Motor neuron (in vitro differentiated cells): ENCODE data around the gene TEX101. TPM values are rescaled to one million over a fixed set of nuclear protein-coding genes. Genes with fewer than 3 reads are reported as not detected.
"Not testable (repeated sequence)": the region's sequence is repeated elsewhere in the genome, so short reads cannot be mapped to it uniquely, and the experiment has no call there.

Source experiments
- ATAC-seq, 8 experiments: fragments of 200-7000 bp; cut with Tn5 transposase; replicated peaks in 6 of 8; 2 replicates each; pipeline ENCODE4 v1.8.0; 2021; ENCODE audit warnings: mild to moderate bottlenecking in 8 of 8, moderate library complexity in 8 of 8
- H3K27ac ChIP-seq, 2 donors: fragments of 250-450 bp; sonication (Bioruptor Pico); 2 replicates each; pipeline ENCODE4 v1.9.0; 2021; ENCODE audit warnings: antibody characterized with exemption in 2 of 2, mild to moderate bottlenecking in 2 of 2, moderate library complexity in 1 of 2
- H3K4me1 ChIP-seq, 2 donors: fragments of 250-450 bp; sonication (Bioruptor Pico); replicated peaks in 1 of 2; 2 replicates each; pipeline ENCODE4 v1.6.1; 2021; ENCODE audit warnings: antibody characterized with exemption in 2 of 2, mild to moderate bottlenecking in 2 of 2, moderate library complexity in 1 of 2
- H3K4me3 ChIP-seq, 5 donors: fragments of 250-450 bp; sonication (Bioruptor Pico); 2 replicates each; pipeline ENCODE4 v1.9.0; 2021; ENCODE audit warnings: antibody characterized with exemption in 5 of 5, mild to moderate bottlenecking in 5 of 5, moderate library complexity in 4 of 5
- WGBS, 10 experiments: fragments of 450-650 bp; shearing (Covaris generic); methylation state at CpG; one replicate each; pipeline ENCODE4 v1.0.0; 2022; 5-methylcytosine and 5-hydroxymethylcytosine counted together
- in situ Hi-C, 9 experiments: fragments of 400-800 bp; cut with MboI; loops; one replicate each; pipeline ENCODE4 v1.15.0; 2021; ENCODE audit warnings: low sequenced_read_pairs in 9 of 9, low pct_unique_long_range_greater_than_20kb in 2 of 9; ENCODE audit not compliant: unreplicated experiment in 9 of 9
- total RNA-seq, 8 experiments: library from RNA; unstranded; fragments of 300-600 nt; gene quantifications; 2 replicates each; pipeline versions ENCODE4 v1.2.3 to v1.2.4, GENCODE V29; 2022

The TEX101 gene
- total RNA-seq, 8 experiments from 2014 or later, result not detected

DNA sequence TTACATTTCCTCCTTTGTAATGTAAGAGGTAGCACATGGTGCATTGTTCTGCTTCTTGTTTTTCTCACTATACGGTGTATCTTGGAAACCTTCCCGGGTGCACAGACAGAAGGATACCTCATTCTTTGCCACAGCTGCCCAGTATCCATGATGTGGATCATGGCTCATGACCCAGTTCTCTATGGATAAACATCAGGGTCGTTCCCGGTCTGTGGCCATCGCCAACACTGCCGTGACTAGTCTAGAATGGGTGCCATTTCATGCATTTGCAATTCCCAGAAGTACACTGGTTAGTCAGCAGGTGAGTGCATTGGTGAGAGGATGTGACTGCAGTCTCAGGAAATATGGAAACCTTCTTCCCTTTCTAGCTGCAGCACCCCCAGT lies 23.1 kb upstream of the TEX101 start:
- H3K4me1 ChIP-seq, in situ Hi-C loops, ATAC-seq, H3K27ac ChIP-seq, H3K4me3 ChIP-seq: not testable (repeated sequence)
- WGBS, 10 experiments, result 7 to 80% (median 60%) methylated on average over 1 to 2 of the region's 6 CpGs; no CpG with 5 or more reads in 5 of the 10 experiments

DNA sequence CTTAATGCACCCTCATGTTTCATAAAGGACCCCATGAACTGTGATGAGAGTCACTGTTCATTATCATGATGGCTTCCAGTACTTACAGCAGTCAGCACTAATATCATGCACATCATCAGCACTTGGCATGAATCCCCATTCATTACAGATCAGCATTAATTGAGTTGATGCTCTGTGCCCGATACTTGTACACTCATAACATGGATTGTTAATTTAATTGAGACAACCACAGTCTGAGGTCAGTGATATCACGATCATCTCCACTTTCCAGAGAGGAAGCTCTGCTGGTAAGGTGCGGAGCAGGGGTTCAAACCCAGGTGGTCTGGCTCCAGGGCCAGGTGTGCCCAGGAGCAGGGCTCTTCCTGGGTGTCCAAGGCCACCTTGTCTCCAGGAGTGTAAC lies 21.2 kb upstream of the TEX101 start:
- no CpG with 5 or more reads among the region's 3 CpGs for WGBS, 10 experiments

GRCh38 chr19:43395561-43395960 lies 19.1 kb upstream of the TEX101 start:
- 67 to 80% (median 80%) methylated on average over 1 of the region's 6 CpGs; no CpG with 5 or more reads in 7 of the 10 experiments for WGBS, 10 experiments
- Histone ChIP-seq H3K4me3 (no peak overlapping the region), H3K4me1 (peaks cover 0 to 3% of the 10 kb centered on the region in 2 donors), H3K27ac (no peak overlapping the region)
- no peak for ATAC-seq
- in situ Hi-C loops, result no loop called here

More for the DNA sequence above, 21.2 kb upstream of the TEX101 start:
- H3K4me1 ChIP-seq, in situ Hi-C loops, H3K27ac ChIP-seq, H3K4me3 ChIP-seq, ATAC-seq: not testable (repeated sequence)

- ATAC-seq, result no peak
- H3K4me3 ChIP-seq, result no peak overlapping the region
- WGBS, 10 experiments, result 10 to 92% (median 85%) methylated on average over 2 to 11 of the region's 24 CpGs; no CpG with 5 or more reads in 4 of the 10 experiments
Measured at GRCh38 chr19:43406297-43406696, 8.4 kb upstream of the TEX101 start.

GRCh38 chr19:43407416-43408005 lies 7.2 kb upstream of the TEX101 start:
- ATAC-seq, result no peak
- Histone ChIP-seq H3K27ac (no peak overlapping the region), H3K4me3 (no peak overlapping the region), H3K4me1 (no peaks in the 10 kb centered on the region)
- in situ Hi-C loops, result loop anchor here in 1 of 9 experiments (25.0 kb wide), 1 partner anchor 170 kb away; no protein-coding TSS in a partner anchor
- 33 to 87% (median 73%) methylated on average over 1 to 17 of the region's 22 CpGs; no CpG with 5 or more reads in 3 of the 10 experiments for WGBS, 10 experiments

More at GRCh38 chr19:43406297-43406696, 8.4 kb upstream of the TEX101 start:
- in situ Hi-C loops, result loop anchor here in 1 of 9 experiments (25.0 kb wide), 1 partner anchor 169 kb away; no protein-coding TSS in a partner anchor
- Histone ChIP-seq H3K4me1 (no peaks in the 10 kb centered on the region), H3K27ac (no peak overlapping the region)

- Histone ChIP-seq H3K4me1 (no peaks in the 10 kb centered on the region), H3K4me3 (no peak overlapping the region), H3K27ac (no peak overlapping the region)
- WGBS, 10 experiments, result no CpG with 5 or more reads among the region's 34 CpGs
- in situ Hi-C loops, result loop anchor here in 1 of 9 experiments (25.0 kb wide), 1 partner anchor 171 kb away; no protein-coding TSS in a partner anchor
- no peak for ATAC-seq
Measured at GRCh38 chr19:43408043-43408442, 6.6 kb upstream of the TEX101 start.

DNA sequence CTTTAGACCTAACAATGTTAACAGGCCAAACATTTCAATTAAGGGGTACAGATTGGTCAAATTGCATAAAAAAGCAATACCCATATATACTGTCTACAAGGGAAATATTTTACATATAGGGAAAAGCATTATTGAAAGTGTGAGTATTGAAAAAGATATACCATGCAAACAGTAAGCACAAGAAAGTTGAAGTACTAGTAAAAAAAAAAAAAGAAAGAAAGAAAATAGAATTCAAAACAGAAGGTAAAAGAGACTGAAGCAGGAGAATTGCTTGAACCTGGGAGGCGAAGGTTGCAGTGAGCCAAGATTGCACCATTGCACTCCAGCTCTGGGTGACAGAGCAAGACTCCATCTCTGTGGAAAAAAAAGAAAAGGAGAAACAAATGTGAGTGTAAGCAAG lies 5.3 kb upstream of the TEX101 start:
- in situ Hi-C loops, result loop anchor here in 1 of 9 experiments (25.0 kb wide), 1 partner anchor 172 kb away; no protein-coding TSS in a partner anchor
- no peak overlapping the region for H3K27ac ChIP-seq
- no peak for ATAC-seq
- no peaks in the 10 kb centered on the region for H3K4me1 ChIP-seq
- WGBS, 10 experiments, result 12 to 100% (median 56%) methylated on average over 1 of the region's 1 CpG; no CpG with 5 or more reads in 2 of the 10 experiments
- H3K4me3 ChIP-seq, result no peak overlapping the region

- Histone ChIP-seq H3K27ac (no peak overlapping the region), H3K4me1 (no peaks in the 10 kb centered on the region), H3K4me3 (no peak overlapping the region)
- ATAC-seq, result no peak
- 22 to 100% (median 57%) methylated on average over 1 to 5 of the region's 6 CpGs; no CpG with 5 or more reads in 3 of the 10 experiments for WGBS, 10 experiments
- in situ Hi-C loops, result loop anchor here in 1 of 9 experiments (25.0 kb wide), 1 partner anchor 175 kb away; no protein-coding TSS in a partner anchor
Measured at GRCh38 chr19:43412441-43412840, 2.2 kb upstream of the TEX101 start.

DNA sequence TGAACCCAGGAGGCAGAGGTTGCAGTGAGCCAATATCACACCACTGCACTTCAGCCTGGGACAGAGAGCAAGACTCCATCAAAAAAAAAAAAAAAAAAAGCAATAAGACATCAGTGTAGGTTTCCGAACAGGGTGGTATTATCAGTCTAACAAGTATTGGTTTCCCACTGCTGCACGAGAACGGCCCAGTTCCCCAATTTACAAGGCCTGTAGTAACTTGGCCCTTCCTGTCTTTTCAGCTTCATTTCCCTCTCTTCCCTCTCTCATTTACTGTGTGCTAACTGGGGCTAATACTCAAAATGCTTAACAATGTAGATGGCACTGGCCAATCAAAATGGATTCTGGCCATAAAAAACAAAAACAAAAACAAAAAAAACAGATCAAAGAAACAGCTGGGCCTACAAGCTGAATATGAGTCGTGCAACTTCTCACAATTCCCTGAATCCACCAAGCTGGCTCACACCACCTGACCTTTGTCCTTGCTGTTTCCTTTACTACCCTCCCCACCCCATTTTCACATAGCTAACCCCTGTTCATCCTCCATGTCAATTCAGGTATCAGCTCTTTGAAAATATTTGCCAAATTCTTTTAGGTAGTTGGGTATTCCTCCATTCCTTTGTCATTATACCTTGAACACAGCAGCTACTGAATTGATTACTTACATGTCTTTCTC lies 2.4 kb downstream of the TEX101 start:
- in situ Hi-C loops, result loop anchor here in 1 of 9 experiments (25.0 kb wide), 1 partner anchor 180 kb away; no protein-coding TSS in a partner anchor
- no peak overlapping the region for H3K27ac ChIP-seq
- no peak for ATAC-seq
- no peaks in the 10 kb centered on the region for H3K4me1 ChIP-seq
- H3K4me3 ChIP-seq, result no peak overlapping the region
- WGBS, 10 experiments, result 29 to 93% (median 63%) methylated on average over 2 to 4 of the region's 4 CpGs

DNA sequence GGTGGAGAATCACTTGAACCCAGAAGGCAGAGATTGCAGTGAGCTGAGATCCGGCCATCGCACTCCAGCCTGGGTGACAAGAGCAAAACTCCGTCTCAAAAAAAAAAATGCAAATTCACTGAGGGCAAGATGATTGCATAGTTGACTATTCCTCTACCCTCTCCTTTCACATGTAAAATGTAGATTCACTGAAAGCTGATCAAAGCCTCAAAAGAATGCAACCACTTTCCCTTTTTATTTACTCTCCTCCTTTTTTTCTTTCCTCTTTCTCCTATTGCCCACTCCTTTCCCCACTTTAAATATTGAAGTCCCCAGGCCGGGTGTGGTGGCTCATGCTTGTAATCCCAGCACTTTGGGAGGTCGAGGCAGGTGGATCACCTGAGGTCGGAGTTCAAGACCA lies 6.3 kb downstream of the TEX101 start:
- in situ Hi-C loops, result loop anchor here in 1 of 9 experiments (25.0 kb wide), 1 partner anchor 184 kb away; no protein-coding TSS in a partner anchor
- WGBS, 10 experiments, result 24 to 60% (median 40%) methylated on average over 1 to 6 of the region's 6 CpGs; no CpG with 5 or more reads in 2 of the 10 experiments
- no peak for ATAC-seq
- Histone ChIP-seq H3K4me3 (no peak overlapping the region), H3K27ac (no peak overlapping the region), H3K4me1 (no peaks in the 10 kb centered on the region)

DNA sequence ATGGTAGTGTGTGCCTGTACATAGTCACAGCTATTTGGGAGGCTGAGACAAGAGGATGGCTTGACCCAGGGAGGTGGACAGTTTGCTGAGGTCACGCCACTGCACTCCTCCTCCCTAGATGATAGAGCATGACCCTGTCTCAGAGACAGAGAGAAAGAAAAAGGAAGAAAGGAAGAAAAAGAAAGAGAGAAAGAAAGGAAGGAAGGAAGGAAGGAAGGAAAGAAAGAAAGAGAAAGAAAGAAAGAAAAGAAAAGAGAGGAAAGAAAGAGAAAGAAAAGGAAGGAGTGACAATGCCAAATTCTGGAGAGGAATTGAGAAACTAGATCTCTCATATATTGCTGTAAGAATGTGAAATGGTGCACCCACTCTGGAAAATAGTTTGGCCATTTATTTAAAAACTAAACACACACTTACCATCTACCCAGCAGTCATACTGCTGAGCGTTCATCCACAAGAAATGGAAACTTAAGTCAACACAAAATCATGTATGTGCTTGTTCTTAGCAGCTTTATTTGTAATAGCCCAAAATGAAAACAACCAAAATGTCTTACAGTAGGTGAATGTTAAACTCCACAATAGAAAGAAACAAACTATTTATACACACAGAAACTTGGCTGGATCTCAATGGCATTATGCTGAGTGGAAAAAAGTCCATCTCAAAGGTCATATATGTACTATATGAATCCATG lies 7.5 kb downstream of the TEX101 start:
- Histone ChIP-seq H3K27ac (no peak overlapping the region), H3K4me1 (no peaks in the 10 kb centered on the region), H3K4me3 (no peak overlapping the region)
- no peak for ATAC-seq
- 50 to 92% (median 75%) methylated on average over 1 to 2 of the region's 2 CpGs; no CpG with 5 or more reads in 1 of the 10 experiments for WGBS, 10 experiments
- in situ Hi-C loops, result loop anchor here in 1 of 9 experiments (25.0 kb wide), 1 partner anchor 185 kb away; no protein-coding TSS in a partner anchor

- H3K4me1 ChIP-seq, result no peaks in the 10 kb centered on the region
- WGBS, 10 experiments, result 31 to 100% (median 88%) methylated on average over 1 of the region's 1 CpG; no CpG with 5 or more reads in 1 of the 10 experiments
- H3K4me3 ChIP-seq, result no peak overlapping the region
- ATAC-seq, result no peak
- in situ Hi-C loops, result loop anchor here in 1 of 9 experiments (25.0 kb wide), 1 partner anchor 185 kb away; no protein-coding TSS in a partner anchor
- no peak overlapping the region for H3K27ac ChIP-seq
Measured at GRCh38 chr19:43422689-43423066, 8.0 kb downstream of the TEX101 start.
